SK-N-SH (cell line): ENCODE results near the gene ZNF610. TPM values are rescaled to one million over a fixed set of nuclear protein-coding genes. Genes with fewer than 3 reads are reported as not detected.
A peak's percentile ranks its signal among the peaks of the same experiment; 100 is the strongest.

Experiments
- CTCF ChIA-PET: fragments of 300-600, 350-600 bp; formaldehyde crosslinking; extraction: SDS; loops from one replicate; lab custom pipeline; 2021; lab: Yijun Ruan, JAX
- POLR2A ChIA-PET: fragments of 350-600 bp; sonication (Branson Sonifier 250); formaldehyde crosslinking; extraction: SDS; loops from one replicate; lab custom pipeline; 2020; ENCODE audit warnings: antibody characterized with exemption, inconsistent platforms; lab: Yijun Ruan, JAX
- DNase-seq: peaks from one replicate; pipeline ENCODE4 v3.0.0; 2012
- H2AFZ ChIP-seq: fragments of 200-600 bp; sonication (generic); 2 replicates; pipeline ENCODE4 v1.8.1; 2016; ENCODE audit warnings: antibody characterized with exemption, mild to moderate bottlenecking, low read depth
- H3F3A ChIP-seq: fragments of 200-600 bp; sonication (generic); replicated peaks from 2 replicates; pipeline ENCODE3; 2016; ENCODE audit warnings: antibody characterized with exemption, mild to moderate bottlenecking; ENCODE audit not compliant: insufficient read depth
- H3K27ac ChIP-seq, 2 experiments: fragments of 200-500 bp in 1 of 2; fragments of 200-600 bp in 1 of 2; sonication (Bioruptor generic) in 1 of 2; sonication (generic), shearing (Covaris generic) in 1 of 2; 2 replicates each; pipeline versions ENCODE4 v1.5.1 to v1.6.1; 2014 to 2016; ENCODE audit warnings: low read depth in 2 of 2, inconsistent platforms in 1 of 2, low read length in 1 of 2, mild to moderate bottlenecking in 1 of 2, mixed read lengths in 1 of 2
- H3K27me3 ChIP-seq: fragments of 200-600 bp; sonication (generic), shearing (Covaris generic); 2 replicates; pipeline ENCODE4 v1.6.1; 2016; ENCODE audit warnings: mixed run types; ENCODE audit not compliant: insufficient read depth
- H3K36me3 ChIP-seq, 2 experiments: fragments of 200-500 bp in 1 of 2; fragments of 200-600 bp in 1 of 2; sonication (Bioruptor generic) in 1 of 2; sonication (generic) in 1 of 2; replicated peaks in 1 of 2; 2 replicates each; pipeline versions ENCODE3 to v1.5.1; 2014 to 2016; ENCODE audit warnings: low read length in 1 of 2, mild to moderate bottlenecking in 1 of 2; ENCODE audit not compliant: insufficient read depth in 2 of 2, control insufficient read depth in 1 of 2
- H3K4me1 ChIP-seq, 2 experiments: fragments of 200-500 bp in 1 of 2; fragments of 200-600 bp in 1 of 2; sonication (Bioruptor generic) in 1 of 2; sonication (generic), shearing (Covaris generic) in 1 of 2; 2 replicates each; pipeline versions ENCODE4 v1.5.1 to v1.6.1; 2014 to 2016; ENCODE audit warnings: low read depth in 1 of 2, low read length in 1 of 2, mixed run types in 1 of 2; ENCODE audit not compliant: insufficient read depth in 2 of 2, control insufficient read depth in 1 of 2
- H3K4me2 ChIP-seq: fragments of 200-600 bp; sonication (generic), shearing (Covaris generic); 2 replicates; pipeline ENCODE4 v1.6.1; 2017; ENCODE audit warnings: mixed run types
- H3K4me3 ChIP-seq, 2 experiments: fragments of 200-500 bp in 1 of 2; fragments of 200-600 bp in 1 of 2; sonication (Bioruptor generic) in 1 of 2; sonication (generic), shearing (Covaris generic) in 1 of 2; 2 replicates each; pipeline versions ENCODE4 v1.5.1 to v1.8.1; 2014 to 2016; ENCODE audit warnings: low read depth in 2 of 2, inconsistent platforms in 1 of 2, low read length in 1 of 2, mild to moderate bottlenecking in 1 of 2, mixed read lengths in 1 of 2, moderate library complexity in 1 of 2
- H3K79me2 ChIP-seq: fragments of 200-600 bp; sonication (generic); 2 replicates; pipeline ENCODE4 v1.8.1; 2017; ENCODE audit warnings: mild to moderate bottlenecking; ENCODE audit not compliant: insufficient read depth
- H3K9ac ChIP-seq: fragments of 200-600 bp; sonication (generic); 2 replicates; pipeline ENCODE4 v1.6.1; 2017; ENCODE audit warnings: mixed run types
- H3K9me2 ChIP-seq: fragments of 200-600 bp; sonication (generic); 2 replicates; pipeline ENCODE4 v1.6.1; 2017; ENCODE audit warnings: mixed run types
- H3K9me3 ChIP-seq: fragments of 200-600 bp; sonication (generic); 2 replicates; pipeline ENCODE4 v1.6.1; 2017; ENCODE audit warnings: mixed run types, mild to moderate bottlenecking, moderate library complexity
- H4K20me1 ChIP-seq: fragments of 200-600 bp; sonication (generic); 2 replicates; pipeline ENCODE4 v1.6.1; 2017; ENCODE audit warnings: mild to moderate bottlenecking, mixed run types; ENCODE audit not compliant: insufficient read depth
- CHD2 ChIP-seq: fragments of 150-350 bp; IDR thresholded peaks from 2 replicates; pipeline ENCODE4 v1.6.1; 2018; ENCODE audit warnings: low read length; ENCODE audit not compliant: partially characterized antibody
- CTCF ChIP-seq: fragments of 200-600 bp; sonication (generic); IDR thresholded peaks from 2 replicates; pipeline ENCODE4 v1.6.1; 2017; ENCODE audit warnings: antibody characterized with exemption, mild to moderate bottlenecking, moderate library complexity
- ELF1 ChIP-seq: IDR thresholded peaks from 2 replicates; pipeline ENCODE4 v1.4.0; 2012
- EZH2phosphoT487 ChIP-seq: fragments of 200-600 bp; sonication (generic); IDR thresholded peaks from 2 replicates; pipeline ENCODE4 v1.6.1; 2017; ENCODE audit warnings: low read depth, mixed run types, mild to moderate bottlenecking, antibody characterized with exemption, moderate library complexity, borderline replicate concordance
- FOSL2 ChIP-seq: IDR thresholded peaks from 2 replicates; pipeline ENCODE4 v1.4.0; 2012; ENCODE audit warnings: low read depth, mild to moderate bottlenecking, moderate library complexity, borderline replicate concordance
- FOXM1 ChIP-seq: IDR thresholded peaks from 2 replicates; pipeline ENCODE4 v1.4.0; 2012; ENCODE audit warnings: low read depth, mild to moderate bottlenecking
- GABPA ChIP-seq: IDR thresholded peaks from 2 replicates; pipeline ENCODE4 v1.4.0; 2012; ENCODE audit warnings: low read depth, mild to moderate bottlenecking
- GATA2 ChIP-seq: sonication (generic); formaldehyde crosslinking; IDR thresholded peaks from 2 replicates; pipeline ENCODE4 v1.5.0; 2020; ENCODE audit warnings: mild to moderate bottlenecking, missing genetic modification reagents
- JUND ChIP-seq: IDR thresholded peaks from 2 replicates; pipeline ENCODE4 v1.4.0; 2012
- MXI1 ChIP-seq: IDR thresholded peaks from 2 replicates; pipeline ENCODE4 v1.6.1; 2012; ENCODE audit warnings: mild to moderate bottlenecking, low read depth, low read length, improper control_type of control experiment
- PBX3 ChIP-seq: IDR thresholded peaks from 2 replicates; pipeline ENCODE4; 2012
- POLR2AphosphoS5 ChIP-seq: IDR thresholded peaks from 2 replicates; pipeline ENCODE4 v1.6.1; 2012; ENCODE audit warnings: low read depth, low read length
- RFX5 ChIP-seq: IDR thresholded peaks from 2 replicates; pipeline ENCODE4 v1.6.1; 2012; ENCODE audit warnings: mild to moderate bottlenecking, improper control_type of control experiment, low read length
- TAF1 ChIP-seq: IDR thresholded peaks from 2 replicates; pipeline ENCODE4 v1.6.1; 2012; ENCODE audit warnings: low read depth, mild to moderate bottlenecking, low read length, moderate library complexity, borderline replicate concordance
- TEAD4 ChIP-seq: IDR thresholded peaks from 2 replicates; pipeline ENCODE4 v1.4.0; 2012; ENCODE audit warnings: mild to moderate bottlenecking, borderline replicate concordance; ENCODE audit not compliant: insufficient read depth
- YY1 ChIP-seq: IDR thresholded peaks from 2 replicates; pipeline ENCODE4 v1.4.0; 2012; ENCODE audit warnings: low read depth, mild to moderate bottlenecking
- WGBS: methylation state at CpG from one replicate; pipeline ENCODE4 v1.1.6; 2017; ENCODE audit warnings: low lambda C conversion rate; 5-methylcytosine and 5-hydroxymethylcytosine counted together
- polyA plus RNA-seq, 3 experiments: library from polyadenylated mRNA; depleted of rRNA; stranded (reverse); fragments of >200 nt; gene quantifications; 2 replicates each; pipeline ENCODE4 v1.2.3, GENCODE V29; 2012

ZNF610 gene
- polyA plus RNA-seq, 1 of the 3 experiments (the other 2 are of a cell fraction): 1.9 TPM

GRCh38 chr19:52297601-52298364 lies 38.3 kb upstream of the ZNF610 start:
- ChIA-PET POLR2A (no interaction called here), CTCF (no interaction called here)
- TF ChIP-seq TEAD4 (no peak), GABPA (no peak)
- 16% methylated on average over 18 of the region's 18 CpGs for WGBS
- no peaks in the 10 kb centered on the region for H3K27me3 ChIP-seq
- H4K20me1 ChIP-seq: no peaks in the 10 kb centered on the region
- H3K79me2 ChIP-seq: peaks cover 26% of the 10 kb centered on the region; the same call in 1 of the 2 replicates
- H3K4me2 ChIP-seq: peak overlapping the region; percentile 91
- DNase-seq: peak; percentile 22
- H3F3A ChIP-seq: peaks cover 2% of the 10 kb centered on the region
- H3K9me2 ChIP-seq: no peaks in the 10 kb centered on the region
- H3K4me1 ChIP-seq: peaks cover 0 to 5% of the 10 kb centered on the region in 2 experiments; a peak in 1 of 4 replicates
- H3K36me3 ChIP-seq: peaks cover 31 to 45% of the 10 kb centered on the region in 2 experiments
- peak overlapping the region; percentile 91 to 95 for H3K4me3 ChIP-seq
- H3K9ac ChIP-seq: peak overlapping the region; percentile 94
- peaks cover 13% of the 10 kb centered on the region; the same call in 1 of the 2 replicates for H3K9me3 ChIP-seq
- H2AFZ ChIP-seq: peak overlapping the region; percentile 91; the same call in 1 of the 2 replicates
- peak overlapping the region; percentile 88 to 90 for H3K27ac ChIP-seq

- no peaks in the 10 kb centered on the region for H4K20me1 ChIP-seq
- H3K9me3 ChIP-seq: peaks cover 21% of the 10 kb centered on the region; the same call in 1 of the 2 replicates
- WGBS: 96% methylated on average over 10 of the region's 10 CpGs
- ChIA-PET CTCF (no interaction called here), POLR2A (no interaction called here)
- H3K27ac ChIP-seq: no peak overlapping the region
- no peak overlapping the region for H3K9ac ChIP-seq
- TF ChIP-seq ELF1: no peak
- TF ChIP-seq MXI1: no peak
- TF ChIP-seq CHD2: no peak
- no peak for TF ChIP-seq TAF1
- TF ChIP-seq FOSL2: no peak
- TF ChIP-seq CTCF: no peak
- no peak for TF ChIP-seq YY1
- TF ChIP-seq RFX5: no peak
- no peak for TF ChIP-seq JUND
- TF ChIP-seq FOXM1: no peak
- TF ChIP-seq POLR2AphosphoS5: no peak
- no peak for TF ChIP-seq GATA2 (CRISPR knock-in tag)
- TF ChIP-seq PBX3: no peak
- TF ChIP-seq EZH2phosphoT487: no peak
- H3K9me2 ChIP-seq: no peaks in the 10 kb centered on the region
- no peak for DNase-seq
- peaks cover 4% of the 10 kb centered on the region for H3F3A ChIP-seq
- no peak overlapping the region for H3K4me2 ChIP-seq
- no peaks in the 10 kb centered on the region for H3K4me1 ChIP-seq
- no peaks in the 10 kb centered on the region for H3K27me3 ChIP-seq
- no peaks in the 10 kb centered on the region for H3K79me2 ChIP-seq
- no peak overlapping the region for H2AFZ ChIP-seq
- no peak overlapping the region; a peak in 1 of 4 replicates for H3K4me3 ChIP-seq
- H3K36me3 ChIP-seq: peaks cover 46 to 88% of the 10 kb centered on the region in 2 experiments
Measured at GRCh38 chr19:52307275-52307674, 28.8 kb upstream of the ZNF610 start.
